ENCODE results near the gene PPP1R37. TPM values are rescaled to one million over a fixed set of nuclear protein-coding genes. Genes with fewer than 3 reads are reported as not detected.

The PPP1R37 gene
- total RNA-seq, 1 donor from 2014 or later: 20.4 TPM

- intact Hi-C loops (cut with micrococcal nuclease): no loop called here
- Mint-ChIP-seq H3K4me1 (ENCODE audit: low read depth) (no peaks in the 10 kb centered on the region), H3K36me3 (ENCODE audit: low read depth) (no peaks in the 10 kb centered on the region), H3K27ac (no peak overlapping the region), H3K27me3 (ENCODE audit: insufficient read depth) (no peaks in the 10 kb centered on the region), H3K9me3 (no peaks in the 10 kb centered on the region), H3K4me3 (no peak overlapping the region)
- DNase-seq (ENCODE audit: low spot score): no peak
Observed at GRCh38 chr19:45142016-45142725, 49.2 kb downstream of the PPP1R37 start.

- intact Hi-C loops (cut with micrococcal nuclease): no loop called here
- Mint-ChIP-seq H3K4me1 (ENCODE audit: low read depth) (no peaks in the 10 kb centered on the region), H3K27ac (peak overlapping the region; percentile 2), H3K27me3 (ENCODE audit: insufficient read depth) (no peaks in the 10 kb centered on the region), H3K9me3 (no peaks in the 10 kb centered on the region), H3K36me3 (ENCODE audit: low read depth) (no peaks in the 10 kb centered on the region), H3K4me3 (no peak overlapping the region)
- DNase-seq (ENCODE audit: low spot score): no peak
Observed at GRCh38 chr19:45142726-45143110, 49.7 kb downstream of the PPP1R37 start.

DNA sequence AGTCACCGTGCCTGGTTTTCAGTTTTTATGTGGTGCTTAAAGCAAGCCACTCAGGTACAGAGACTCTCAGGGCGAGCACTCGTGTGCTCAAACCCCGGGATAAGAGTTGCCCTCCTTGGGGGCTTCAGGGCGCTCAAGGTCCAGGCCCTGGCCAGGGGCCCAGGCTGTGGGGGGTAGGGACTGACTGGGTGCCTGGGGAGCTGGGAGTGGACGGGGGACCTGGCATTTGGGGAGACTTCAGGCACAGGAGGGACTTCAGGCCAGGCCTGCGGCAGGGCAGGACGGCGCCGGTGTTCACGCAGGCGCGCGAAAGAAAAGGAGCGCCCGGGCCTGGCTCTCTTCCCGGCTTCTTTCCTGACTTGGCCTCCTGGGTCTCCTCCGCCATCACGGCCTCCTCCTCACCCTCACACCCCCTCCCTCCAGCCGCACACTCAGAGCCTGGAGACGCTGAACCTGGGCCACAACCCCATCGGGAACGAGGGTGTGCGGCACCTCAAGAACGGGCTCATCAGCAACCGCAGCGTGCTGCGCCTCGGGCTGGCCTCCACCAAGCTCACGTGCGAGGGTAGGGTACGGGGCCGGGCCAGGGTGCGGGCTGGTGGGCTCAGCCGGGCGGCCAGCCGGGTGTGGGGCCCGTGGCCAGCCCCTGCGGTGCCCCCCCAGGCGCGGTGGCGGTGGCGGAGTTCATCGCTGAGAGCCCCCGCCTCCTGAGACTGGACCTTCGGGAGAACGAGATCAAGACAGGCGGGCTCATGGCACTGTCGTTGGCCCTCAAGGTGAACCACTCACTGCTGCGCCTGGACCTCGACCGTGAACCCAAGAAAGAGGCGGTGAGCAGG, 51.7 kb downstream of the PPP1R37 start:
- peaks cover 4% of the 10 kb centered on the region for H3K4me1 Mint-ChIP-seq (ENCODE audit: low read depth)
- DNase-seq (ENCODE audit: low spot score): no peak
- no peaks in the 10 kb centered on the region for H3K36me3 Mint-ChIP-seq (ENCODE audit: low read depth)
- no peaks in the 10 kb centered on the region for H3K27me3 Mint-ChIP-seq (ENCODE audit: insufficient read depth)
- intact Hi-C loops (cut with micrococcal nuclease): no loop called here
- no peaks in the 10 kb centered on the region for H3K9me3 Mint-ChIP-seq
- H3K4me3 Mint-ChIP-seq: no peak overlapping the region
- no peak overlapping the region for H3K27ac Mint-ChIP-seq

DNA sequence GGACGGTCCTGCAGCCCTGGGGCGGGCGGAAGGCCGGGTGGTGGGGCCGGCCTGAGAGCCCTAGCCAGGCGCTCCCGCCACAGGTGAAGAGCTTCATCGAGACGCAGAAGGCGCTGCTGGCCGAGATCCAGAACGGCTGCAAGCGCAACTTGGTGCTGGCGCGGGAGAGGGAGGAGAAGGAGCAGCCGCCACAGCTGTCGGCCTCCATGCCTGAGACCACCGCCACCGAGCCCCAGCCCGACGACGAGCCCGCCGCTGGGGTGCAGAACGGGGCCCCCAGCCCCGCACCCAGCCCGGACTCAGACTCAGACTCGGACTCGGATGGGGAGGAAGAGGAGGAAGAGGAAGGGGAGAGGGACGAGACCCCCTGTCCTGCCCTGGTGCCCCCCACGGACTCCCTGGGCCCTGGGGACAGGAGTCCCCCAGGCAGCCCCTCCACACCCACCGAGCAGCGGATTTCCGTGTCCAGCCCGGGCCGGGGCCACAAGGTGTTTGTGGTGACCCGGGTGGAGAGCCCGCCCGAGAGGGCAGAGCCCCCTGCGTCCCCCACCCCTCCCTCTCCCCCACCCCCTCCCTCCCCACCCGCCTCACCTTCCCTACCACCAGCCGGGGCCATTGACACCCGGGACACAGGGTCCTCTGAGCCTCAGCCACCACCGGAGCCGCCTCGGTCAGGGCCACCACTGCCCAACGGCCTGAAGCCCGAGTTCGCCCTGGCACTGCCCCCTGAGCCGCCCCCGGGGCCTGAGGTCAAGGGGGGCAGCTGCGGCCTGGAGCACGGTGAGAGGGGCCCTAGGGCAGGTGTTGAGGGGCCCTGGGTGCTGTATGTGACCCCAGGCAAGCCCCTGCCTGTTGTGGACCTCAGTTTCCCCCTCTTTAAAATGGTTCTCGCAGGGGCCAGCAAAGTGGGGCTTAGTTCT, 52.6 kb downstream of the PPP1R37 start:
- Mint-ChIP-seq H3K4me3 (no peak overlapping the region), H3K36me3 (ENCODE audit: low read depth) (no peaks in the 10 kb centered on the region), H3K27me3 (ENCODE audit: insufficient read depth) (no peaks in the 10 kb centered on the region), H3K4me1 (ENCODE audit: low read depth) (peaks cover 4% of the 10 kb centered on the region), H3K9me3 (no peaks in the 10 kb centered on the region), H3K27ac (no peak overlapping the region)
- no peak for DNase-seq (ENCODE audit: low spot score)
- intact Hi-C loops (cut with micrococcal nuclease): no loop called here

- DNase-seq (ENCODE audit: low spot score): no peak
- Mint-ChIP-seq H3K27me3 (ENCODE audit: insufficient read depth) (peaks cover under 1% of the 10 kb centered on the region), H3K36me3 (ENCODE audit: low read depth) (no peaks in the 10 kb centered on the region), H3K4me1 (ENCODE audit: low read depth) (peaks cover 4% of the 10 kb centered on the region), H3K27ac (no peak overlapping the region), H3K4me3 (no peak overlapping the region), H3K9me3 (no peaks in the 10 kb centered on the region)
- intact Hi-C loops (cut with micrococcal nuclease): no loop called here
Observed at GRCh38 chr19:45146251-45146650, 53.3 kb downstream of the PPP1R37 start.

GRCh38 chr19:45146741-45147205, 53.8 kb downstream of the PPP1R37 start:
- H3K27me3 Mint-ChIP-seq (ENCODE audit: insufficient read depth): peaks cover 6% of the 10 kb centered on the region
- peaks cover 4% of the 10 kb centered on the region for H3K4me1 Mint-ChIP-seq (ENCODE audit: low read depth)
- no peaks in the 10 kb centered on the region for H3K36me3 Mint-ChIP-seq (ENCODE audit: low read depth)
- no peak overlapping the region for H3K4me3 Mint-ChIP-seq
- H3K27ac Mint-ChIP-seq: no peak overlapping the region
- intact Hi-C loops (cut with micrococcal nuclease): no loop called here
- DNase-seq (ENCODE audit: low spot score): no peak
- no peaks in the 10 kb centered on the region for H3K9me3 Mint-ChIP-seq

GRCh38 chr19:45147835-45148676, 55.1 kb downstream of the PPP1R37 start:
- Mint-ChIP-seq H3K27ac (no peak overlapping the region), H3K27me3 (ENCODE audit: insufficient read depth) (peaks cover 11% of the 10 kb centered on the region), H3K36me3 (ENCODE audit: low read depth) (no peaks in the 10 kb centered on the region), H3K9me3 (no peaks in the 10 kb centered on the region), H3K4me3 (no peak overlapping the region), H3K4me1 (ENCODE audit: low read depth) (peaks cover 9% of the 10 kb centered on the region)
- intact Hi-C loops (cut with micrococcal nuclease): no loop called here
- DNase-seq (ENCODE audit: low spot score): no peak

DNA sequence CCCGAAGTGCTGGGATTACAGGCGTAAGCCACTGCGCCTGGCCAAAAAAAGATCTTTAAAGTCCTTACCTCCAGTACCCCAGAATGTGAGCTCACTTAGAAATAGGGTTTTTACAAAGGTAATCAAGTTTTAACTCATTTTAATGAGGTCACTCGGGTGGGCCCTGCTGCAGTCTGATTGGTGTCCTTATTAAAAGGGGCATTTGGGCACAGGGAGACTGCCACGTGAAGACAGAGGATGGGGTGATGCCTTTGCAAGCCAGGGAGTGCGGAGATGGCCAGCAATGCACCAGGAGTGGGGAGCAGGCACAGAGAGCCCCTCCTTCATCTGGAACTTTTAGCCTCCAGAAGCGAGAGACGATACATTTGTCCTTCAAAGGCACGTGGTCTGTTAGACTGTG, 56.1 kb downstream of the PPP1R37 start:
- Mint-ChIP-seq H3K4me3 (no peak overlapping the region), H3K27me3 (ENCODE audit: insufficient read depth) (peaks cover 15% of the 10 kb centered on the region), H3K27ac (no peak overlapping the region), H3K4me1 (ENCODE audit: low read depth) (peaks cover 11% of the 10 kb centered on the region), H3K9me3 (no peaks in the 10 kb centered on the region), H3K36me3 (ENCODE audit: low read depth) (no peaks in the 10 kb centered on the region)
- intact Hi-C loops (cut with micrococcal nuclease): no loop called here
- DNase-seq (ENCODE audit: low spot score): no peak

DNA sequence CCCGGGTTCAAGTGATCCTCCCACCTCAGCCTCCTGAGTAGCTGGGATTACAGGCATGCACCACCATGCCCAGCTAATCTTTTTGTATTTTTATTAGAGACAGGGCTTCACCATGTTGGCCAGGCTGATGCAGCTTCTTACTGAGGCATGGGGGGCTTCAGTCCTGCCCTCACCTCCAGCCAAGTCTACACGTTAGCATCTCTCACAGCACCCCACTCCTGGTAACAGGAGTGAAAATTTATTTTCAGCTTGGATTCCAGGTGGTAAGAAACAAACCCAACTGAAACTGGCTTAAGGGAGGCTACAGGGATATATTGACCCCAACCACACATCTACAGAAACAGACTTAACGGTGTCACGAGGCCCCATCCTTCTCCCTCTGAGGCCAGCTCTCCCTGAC, 57.2 kb downstream of the PPP1R37 start:
- Mint-ChIP-seq H3K36me3 (ENCODE audit: low read depth) (no peaks in the 10 kb centered on the region), H3K4me3 (no peak overlapping the region), H3K27ac (no peak overlapping the region), H3K4me1 (ENCODE audit: low read depth) (peaks cover 15% of the 10 kb centered on the region), H3K9me3 (no peaks in the 10 kb centered on the region), H3K27me3 (ENCODE audit: insufficient read depth) (peaks cover 21% of the 10 kb centered on the region)
- intact Hi-C loops (cut with micrococcal nuclease): no loop called here
- DNase-seq (ENCODE audit: low spot score): no peak

- Mint-ChIP-seq H3K4me3 (no peak overlapping the region), H3K27me3 (ENCODE audit: insufficient read depth) (peaks cover 23% of the 10 kb centered on the region), H3K9me3 (no peaks in the 10 kb centered on the region), H3K27ac (no peak overlapping the region), H3K36me3 (ENCODE audit: low read depth) (no peaks in the 10 kb centered on the region), H3K4me1 (ENCODE audit: low read depth) (peaks cover 15% of the 10 kb centered on the region)
- no peak for DNase-seq (ENCODE audit: low spot score)
- intact Hi-C loops (cut with micrococcal nuclease): no loop called here
Observed at GRCh38 chr19:45150751-45151281, 57.8 kb downstream of the PPP1R37 start.

- Mint-ChIP-seq H3K36me3 (ENCODE audit: low read depth) (no peaks in the 10 kb centered on the region), H3K27ac (no peak overlapping the region), H3K4me1 (ENCODE audit: low read depth) (peaks cover 15% of the 10 kb centered on the region), H3K27me3 (ENCODE audit: insufficient read depth) (peaks cover 23% of the 10 kb centered on the region), H3K9me3 (no peaks in the 10 kb centered on the region), H3K4me3 (peak overlapping the region; percentile 5)
- no peak for DNase-seq (ENCODE audit: low spot score)
- intact Hi-C loops (cut with micrococcal nuclease): no loop called here
Observed at GRCh38 chr19:45151320-45151719, 58.3 kb downstream of the PPP1R37 start.

Measured in activated T-helper 1 cell treated with anti-CD3 and anti-CD28 coated beads, Interleukin-12 subunit alpha, Interleukin-12 subunit beta, Interleukin-2, Interleukin-4 antibody, amounts not matched to agents 30 ng/mL and 10 ng/mL and 1 ng/mL, durations not matched to agents 14 hours and 24 hours and 36 hours (primary cell).